ENCODE data around the gene CRYBB1. TPM values are rescaled to one million over a fixed set of nuclear protein-coding genes. Genes with fewer than 3 reads are reported as not detected.

The CRYBB1 gene
- total RNA-seq, 4 donors from 2014 or later: 0.42 TPM; not detected in 3

DNA sequence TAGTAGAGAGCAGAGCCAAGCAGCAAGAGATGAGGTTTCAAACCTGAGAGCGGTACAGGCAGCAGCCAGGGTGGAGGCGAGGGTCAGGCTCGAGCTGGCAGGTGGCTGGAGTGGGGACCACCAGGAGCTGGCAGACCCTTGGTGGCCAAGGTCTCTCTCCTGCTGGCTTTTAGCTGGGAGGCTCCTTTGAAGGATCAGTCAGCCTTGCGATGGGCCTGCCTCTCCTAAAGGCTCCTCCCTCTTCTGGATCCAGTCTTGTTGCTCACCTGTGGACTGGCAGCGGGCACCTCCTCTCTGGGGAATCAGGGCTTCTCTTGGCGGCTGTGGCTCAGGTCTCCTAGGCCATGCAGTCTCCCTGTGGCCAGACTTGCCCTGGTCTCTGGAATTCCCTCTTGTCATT lies 52.6 kb downstream of the CRYBB1 start:
- no peak overlapping the region for H3K4me3 ChIP-seq (ENCODE audit: low read depth, poor library complexity, severe bottlenecking)
- intact Hi-C loops (cut with DNase I; ENCODE audit: low total_unique reads): no loop called here
- no peak for TF ChIP-seq POLR2A (IDR thresholded peaks at IDR 0.05)
- TF ChIP-seq, protein P1, sequence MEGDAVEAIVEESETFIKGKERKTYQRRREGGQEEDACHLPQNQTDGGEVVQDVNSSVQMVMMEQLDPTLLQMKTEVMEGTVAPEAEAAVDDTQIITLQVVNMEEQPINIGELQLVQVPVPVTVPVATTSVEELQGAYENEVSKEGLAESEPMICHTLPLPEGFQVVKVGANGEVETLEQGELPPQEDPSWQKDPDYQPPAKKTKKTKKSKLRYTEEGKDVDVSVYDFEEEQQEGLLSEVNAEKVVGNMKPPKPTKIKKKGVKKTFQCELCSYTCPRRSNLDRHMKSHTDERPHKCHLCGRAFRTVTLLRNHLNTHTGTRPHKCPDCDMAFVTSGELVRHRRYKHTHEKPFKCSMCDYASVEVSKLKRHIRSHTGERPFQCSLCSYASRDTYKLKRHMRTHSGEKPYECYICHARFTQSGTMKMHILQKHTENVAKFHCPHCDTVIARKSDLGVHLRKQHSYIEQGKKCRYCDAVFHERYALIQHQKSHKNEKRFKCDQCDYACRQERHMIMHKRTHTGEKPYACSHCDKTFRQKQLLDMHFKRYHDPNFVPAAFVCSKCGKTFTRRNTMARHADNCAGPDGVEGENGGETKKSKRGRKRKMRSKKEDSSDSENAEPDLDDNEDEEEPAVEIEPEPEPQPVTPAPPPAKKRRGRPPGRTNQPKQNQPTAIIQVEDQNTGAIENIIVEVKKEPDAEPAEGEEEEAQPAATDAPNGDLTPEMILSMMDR (IDR thresholded peaks at IDR 0.05): no peak
- DNase-seq (ENCODE audit: low spot score in 2 of 2): no peak
- 66 to 73% methylated on average over 6 of the region's 6 CpGs for WGBS, 2 donors

DNA sequence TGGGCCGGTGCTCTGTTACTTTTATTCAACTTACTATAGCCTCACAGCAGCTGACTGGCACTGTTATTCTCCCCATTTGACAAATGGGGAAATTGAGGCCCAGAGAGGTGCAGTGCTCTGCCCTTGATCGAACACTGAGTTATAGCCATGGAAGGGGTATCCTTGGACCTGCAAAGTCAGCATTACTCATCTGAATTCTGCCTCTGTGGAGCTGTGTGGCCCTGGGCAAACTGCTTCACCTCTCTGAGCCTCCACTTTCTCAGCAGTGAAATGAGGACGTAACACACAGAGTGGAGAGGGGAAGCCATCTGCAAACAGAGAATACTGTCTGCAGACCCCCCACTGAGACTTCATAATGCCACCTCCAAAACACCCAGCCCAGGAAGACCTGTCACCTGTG lies 53.2 kb downstream of the CRYBB1 start:
- no peak for TF ChIP-seq POLR2A (IDR thresholded peaks at IDR 0.05)
- TF ChIP-seq, protein P1 (IDR thresholded peaks at IDR 0.05): no peak
- intact Hi-C loops (cut with DNase I; ENCODE audit: low total_unique reads): no loop called here
- 81 to 90% methylated on average over 3 of the region's 3 CpGs for whole genome bisulfite sequencing, 2 donors
- H3K4me3 ChIP-seq (ENCODE audit: low read depth, poor library complexity, severe bottlenecking): no peak overlapping the region
- DNase-seq (ENCODE audit: low spot score in 2 of 2): no peak

DNA sequence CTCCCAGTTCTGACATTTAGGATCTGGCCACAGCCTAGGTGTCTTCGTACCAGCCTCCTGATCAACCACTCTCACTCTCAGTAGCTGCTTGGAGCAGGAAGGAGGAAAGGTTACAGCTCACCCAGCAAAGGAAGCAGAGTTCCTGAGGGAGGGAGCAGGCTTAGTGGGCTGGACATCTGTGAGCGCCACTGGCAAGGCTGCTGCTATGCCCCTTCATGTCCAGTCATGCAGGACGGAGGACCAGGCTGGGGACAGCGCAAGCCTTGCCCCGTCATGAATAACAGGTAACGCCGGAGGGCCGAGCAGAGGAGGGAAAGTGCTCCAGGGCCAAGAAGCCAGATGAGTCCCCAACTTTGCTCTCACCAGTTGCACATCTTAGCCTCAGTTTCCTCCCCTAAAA lies 53.6 kb downstream of the CRYBB1 start:
- TF ChIP-seq POLR2A (IDR thresholded peaks at IDR 0.05): no peak
- TF ChIP-seq, protein P1 (IDR thresholded peaks at IDR 0.05): no peak
- no peak overlapping the region for H3K4me3 ChIP-seq (ENCODE audit: low read depth, poor library complexity, severe bottlenecking)
- WGBS, 2 donors: 92 to 97% methylated on average over 8 of the region's 8 CpGs
- intact Hi-C loops (cut with DNase I; ENCODE audit: low total_unique reads): no loop called here
- no peak for DNase-seq (ENCODE audit: low spot score in 2 of 2)

DNA sequence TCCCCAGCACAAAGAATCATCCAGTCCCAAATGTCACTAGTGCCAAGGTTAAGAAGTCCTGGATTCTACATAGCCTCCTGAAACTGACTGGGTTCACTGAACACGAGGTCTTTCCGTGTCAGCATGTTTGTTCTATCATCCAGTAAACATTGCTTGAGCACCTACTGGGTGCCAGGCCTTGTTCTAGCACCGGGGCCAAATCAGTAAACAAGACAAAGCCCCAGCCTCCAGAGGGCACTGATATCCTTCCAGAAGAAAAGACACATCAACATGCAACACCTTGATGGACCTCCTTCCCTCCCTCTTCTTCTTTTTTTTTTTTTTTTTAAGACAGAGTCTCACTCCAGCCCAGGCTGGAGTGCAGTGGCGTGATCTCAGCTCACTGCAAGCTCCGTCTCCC lies 54.8 kb downstream of the CRYBB1 start:
- TF ChIP-seq, protein P1 (IDR thresholded peaks at IDR 0.05): no peak
- TF ChIP-seq POLR2A (IDR thresholded peaks at IDR 0.05): no peak
- intact Hi-C loops (cut with DNase I; ENCODE audit: low total_unique reads): no loop called here
- no peak for DNase-seq (ENCODE audit: low spot score in 2 of 2)
- 82 to 89% methylated on average over 5 of the region's 5 CpGs for WGBS, 2 donors
- H3K4me3 ChIP-seq (ENCODE audit: low read depth, poor library complexity, severe bottlenecking): no peak overlapping the region

DNA sequence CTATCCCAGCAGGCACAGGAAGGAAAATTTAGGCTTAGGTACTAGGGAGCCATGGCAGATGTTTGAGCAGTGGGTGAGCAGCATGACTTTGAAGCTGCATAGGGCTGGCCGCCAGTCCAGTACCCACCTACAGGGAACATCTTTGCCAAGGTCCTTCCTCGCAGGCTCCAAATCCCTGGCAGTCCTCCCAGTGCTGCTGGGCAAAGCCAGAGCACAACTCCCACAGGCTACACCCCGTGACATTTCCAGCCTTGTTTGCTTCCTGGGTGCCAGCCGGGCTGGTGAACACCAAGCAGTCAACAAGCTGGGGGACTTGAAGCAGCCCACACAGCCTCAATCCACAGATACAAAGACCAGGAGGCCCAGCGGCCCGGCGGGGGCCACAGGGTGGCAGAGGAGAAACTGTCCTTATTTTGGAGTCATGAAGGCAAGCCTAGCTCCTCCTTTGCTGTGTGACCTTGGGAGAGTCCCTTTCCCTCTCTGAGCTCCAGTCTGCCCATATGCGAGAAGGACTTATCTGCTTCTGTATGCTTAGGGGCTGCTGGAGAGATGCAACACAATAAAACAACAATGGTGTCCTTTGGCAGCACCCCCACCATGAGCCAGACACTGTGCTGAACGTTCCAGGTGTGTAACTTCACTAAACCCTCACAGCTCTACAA lies 55.9 kb downstream of the CRYBB1 start:
- intact Hi-C loops (cut with DNase I; ENCODE audit: low total_unique reads): no loop called here
- 56 to 75% methylated on average over 9 of the region's 9 CpGs for WGBS, 2 donors
- H3K4me3 ChIP-seq (ENCODE audit: low read depth, poor library complexity, severe bottlenecking): no peak overlapping the region
- TF ChIP-seq, protein P1 (IDR thresholded peaks at IDR 0.05): no peak
- TF ChIP-seq POLR2A (IDR thresholded peaks at IDR 0.05): no peak
- DNase-seq (ENCODE audit: low spot score in 2 of 2): no peak
